Activated naive CD8-positive, alpha-beta T cell treated with anti-CD3 and anti-CD28 coated beads for 36 hours (primary cell): ENCODE measurements around the gene MRNIP. TPM values are rescaled to one million over a fixed set of nuclear protein-coding genes. Genes with fewer than 3 reads are reported as not detected.

Source experiments
- DNase-seq: peaks from one replicate; pipeline ENCODE4 v3.0.0; 2021
- H3K27ac Mint-ChIP-seq: one replicate; pipeline ENCODE4 v1.8.0; 2022; ENCODE audit warnings: mild to moderate bottlenecking, moderate library complexity, mixed read lengths
- H3K27me3 Mint-ChIP-seq: one replicate; pipeline ENCODE4 v1.8.0; 2022; ENCODE audit warnings: mild to moderate bottlenecking, mixed read lengths
- H3K36me3 Mint-ChIP-seq: one replicate; pipeline ENCODE4 v1.8.0; 2021; ENCODE audit warnings: mild to moderate bottlenecking, mixed read lengths
- H3K4me1 Mint-ChIP-seq: one replicate; pipeline ENCODE4 v1.8.0; 2021; ENCODE audit warnings: mixed read lengths
- H3K4me3 Mint-ChIP-seq: one replicate; pipeline ENCODE4 v1.8.0; 2022; ENCODE audit warnings: mild to moderate bottlenecking, moderate library complexity, mixed read lengths
- H3K9me3 Mint-ChIP-seq: one replicate; pipeline ENCODE4 v1.8.0; 2022; ENCODE audit warnings: mixed read lengths
- total RNA-seq, 2 experiments: library from RNA; stranded (reverse); gene quantifications; one replicate each; pipeline ENCODE4 v1.2.3, GENCODE V29; 2021

The MRNIP gene
- total RNA-seq, 2 experiments from 2014 or later: 12.3 to 13.9 TPM

GRCh38 chr5:179893958-179894895 is 35.6 kb upstream of the MRNIP start:
- no peaks in the 10 kb centered on the region for H3K27me3 Mint-ChIP-seq
- no peak for DNase-seq
- peaks cover 18% of the 10 kb centered on the region for H3K36me3 Mint-ChIP-seq
- H3K4me1 Mint-ChIP-seq: no peaks in the 10 kb centered on the region
- H3K27ac Mint-ChIP-seq: no peak overlapping the region
- no peak overlapping the region for H3K4me3 Mint-ChIP-seq
- no peaks in the 10 kb centered on the region for H3K9me3 Mint-ChIP-seq

- H3K27me3 Mint-ChIP-seq: no peaks in the 10 kb centered on the region
- H3K4me3 Mint-ChIP-seq: no peak overlapping the region
- H3K36me3 Mint-ChIP-seq: peaks cover 16% of the 10 kb centered on the region
- no peak for DNase-seq
- no peaks in the 10 kb centered on the region for H3K9me3 Mint-ChIP-seq
- H3K27ac Mint-ChIP-seq: no peak overlapping the region
- H3K4me1 Mint-ChIP-seq: no peaks in the 10 kb centered on the region
Observed at GRCh38 chr5:179893076-179893957, 34.7 kb upstream of the MRNIP start.

DNA sequence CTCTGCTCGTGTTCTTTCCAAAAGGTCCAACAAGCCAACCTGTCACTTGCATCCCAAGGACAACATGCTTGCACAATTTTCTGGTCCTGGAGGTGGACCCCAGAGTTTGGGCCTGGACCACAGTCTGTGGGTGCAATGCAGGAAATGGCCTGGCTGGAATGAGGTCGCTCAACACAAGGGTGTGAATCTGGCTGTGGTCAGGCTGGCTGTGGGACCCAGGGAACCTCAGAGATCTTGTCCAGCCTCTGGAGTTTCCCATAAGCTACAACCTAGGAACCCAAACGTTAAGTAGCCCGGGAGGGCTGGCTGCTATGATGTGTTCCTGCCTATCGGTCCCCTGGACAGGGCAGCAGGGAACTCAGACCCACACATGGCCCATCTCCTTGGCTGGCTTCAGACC is 33.6 kb upstream of the MRNIP start:
- Mint-ChIP-seq H3K4me1 (no peaks in the 10 kb centered on the region), H3K4me3 (no peak overlapping the region), H3K27ac (no peak overlapping the region), H3K36me3 (peaks cover 17% of the 10 kb centered on the region), H3K27me3 (no peaks in the 10 kb centered on the region), H3K9me3 (no peaks in the 10 kb centered on the region)
- DNase-seq: no peak

DNA sequence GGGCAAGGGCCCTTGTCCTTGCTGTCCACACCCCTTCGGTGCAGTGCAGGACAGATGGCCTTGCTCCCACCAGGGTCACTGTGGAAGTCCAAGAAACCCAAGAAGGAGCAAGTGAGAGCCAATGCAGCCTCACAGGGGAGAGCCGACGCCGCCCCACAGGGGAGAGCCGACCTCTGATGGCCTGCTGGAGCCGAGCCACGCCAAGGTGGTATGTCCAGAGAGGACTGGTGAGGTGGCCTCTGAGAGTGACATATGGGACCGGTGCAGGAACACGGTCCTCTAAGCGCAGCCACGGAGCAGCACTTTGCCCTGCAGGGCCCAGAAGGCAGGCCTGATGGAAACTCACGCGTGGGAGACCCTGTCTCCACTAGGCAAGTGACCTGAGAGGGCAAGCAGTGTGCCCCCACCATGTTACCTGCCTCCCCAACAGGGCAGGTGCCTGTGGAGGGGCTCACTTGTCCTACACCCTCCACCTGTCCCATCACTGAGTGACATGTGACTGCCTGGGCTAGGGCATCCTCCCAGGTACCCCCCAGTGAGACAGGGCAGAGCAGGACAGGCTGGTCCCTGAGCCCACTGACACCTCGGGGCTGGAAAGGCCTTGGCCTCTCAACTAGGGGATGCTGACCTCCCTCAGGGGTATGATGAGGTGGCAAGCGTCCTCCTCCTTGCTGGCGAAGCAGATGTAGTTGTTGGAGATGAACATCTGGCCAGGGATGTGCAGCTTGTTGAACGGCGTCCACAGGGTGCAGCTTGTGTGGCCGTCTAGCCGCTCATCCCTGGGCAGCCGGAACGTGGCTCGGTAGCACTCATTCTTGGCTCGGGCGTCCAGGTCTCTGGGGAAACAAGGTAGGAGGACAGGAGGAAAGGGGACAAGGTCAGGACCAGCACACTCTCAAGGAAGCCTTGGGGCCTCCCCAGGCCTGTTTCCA is 32.4 kb upstream of the MRNIP start:
- Mint-ChIP-seq H3K27me3 (no peaks in the 10 kb centered on the region), H3K27ac (no peak overlapping the region), H3K9me3 (no peaks in the 10 kb centered on the region), H3K4me3 (no peak overlapping the region), H3K36me3 (peaks cover 29% of the 10 kb centered on the region), H3K4me1 (no peaks in the 10 kb centered on the region)
- DNase-seq: no peak

- H3K4me1 Mint-ChIP-seq: no peaks in the 10 kb centered on the region
- H3K9me3 Mint-ChIP-seq: no peaks in the 10 kb centered on the region
- H3K27me3 Mint-ChIP-seq: no peaks in the 10 kb centered on the region
- H3K27ac Mint-ChIP-seq: no peak overlapping the region
- DNase-seq: no peak
- H3K36me3 Mint-ChIP-seq: peaks cover 37% of the 10 kb centered on the region
- H3K4me3 Mint-ChIP-seq: no peak overlapping the region
Observed at GRCh38 chr5:179889885-179890284, 31.3 kb upstream of the MRNIP start.

GRCh38 chr5:179887802-179888201 is 29.2 kb upstream of the MRNIP start:
- Mint-ChIP-seq H3K27ac (no peak overlapping the region), H3K9me3 (peaks cover 12% of the 10 kb centered on the region), H3K36me3 (peaks cover 55% of the 10 kb centered on the region), H3K4me3 (no peak overlapping the region), H3K27me3 (no peaks in the 10 kb centered on the region), H3K4me1 (no peaks in the 10 kb centered on the region)
- DNase-seq: no peak

- Mint-ChIP-seq H3K27ac (no peak overlapping the region), H3K4me1 (no peaks in the 10 kb centered on the region), H3K27me3 (no peaks in the 10 kb centered on the region), H3K4me3 (no peak overlapping the region), H3K9me3 (peaks cover 12% of the 10 kb centered on the region), H3K36me3 (peaks cover 62% of the 10 kb centered on the region)
- no peak for DNase-seq
Observed at GRCh38 chr5:179887095-179887494, 28.5 kb upstream of the MRNIP start.

DNA sequence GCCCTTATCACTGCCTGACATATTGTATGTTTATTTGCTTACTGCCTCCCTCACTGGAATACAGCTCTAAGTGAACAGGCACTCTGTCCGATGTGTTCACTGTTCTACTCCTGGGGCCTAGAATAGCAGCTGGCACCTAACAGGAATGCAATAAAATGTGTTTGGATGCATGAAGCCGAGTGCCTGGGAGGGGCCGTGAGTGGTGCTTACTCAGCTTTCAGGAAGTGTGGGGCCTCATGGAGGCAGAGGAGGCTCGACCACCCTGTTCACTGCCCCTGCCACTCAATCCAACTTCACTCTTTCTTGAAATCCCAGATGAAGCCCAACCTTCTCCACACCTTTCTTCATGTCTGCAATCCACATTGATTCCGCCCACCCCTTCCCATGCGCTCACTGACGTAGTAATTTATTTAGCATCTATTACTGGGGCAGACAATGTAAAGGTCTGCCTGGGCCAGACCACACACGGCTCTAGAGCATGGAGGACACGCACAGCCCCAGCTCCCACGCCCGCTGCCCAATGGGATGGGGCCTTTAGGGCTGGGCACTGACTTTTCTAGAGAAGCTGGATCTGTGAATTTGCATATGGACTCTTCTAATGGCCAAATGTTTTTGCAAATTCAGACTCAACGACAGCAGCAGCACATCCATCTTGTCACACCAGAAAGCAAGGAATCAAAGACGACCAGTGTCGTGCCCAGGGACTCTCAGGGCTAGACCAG is 27.7 kb upstream of the MRNIP start:
- no peak for DNase-seq
- Mint-ChIP-seq H3K36me3 (peaks cover 66% of the 10 kb centered on the region), H3K4me1 (no peaks in the 10 kb centered on the region), H3K27me3 (no peaks in the 10 kb centered on the region), H3K9me3 (peaks cover 12% of the 10 kb centered on the region), H3K27ac (no peak overlapping the region), H3K4me3 (no peak overlapping the region)

GRCh38 chr5:179885491-179886090 is 27.0 kb upstream of the MRNIP start:
- Mint-ChIP-seq H3K27ac (no peak overlapping the region), H3K4me3 (no peak overlapping the region), H3K27me3 (no peaks in the 10 kb centered on the region), H3K4me1 (no peaks in the 10 kb centered on the region), H3K9me3 (peaks cover 12% of the 10 kb centered on the region), H3K36me3 (peaks cover 66% of the 10 kb centered on the region)
- DNase-seq: no peak

DNA sequence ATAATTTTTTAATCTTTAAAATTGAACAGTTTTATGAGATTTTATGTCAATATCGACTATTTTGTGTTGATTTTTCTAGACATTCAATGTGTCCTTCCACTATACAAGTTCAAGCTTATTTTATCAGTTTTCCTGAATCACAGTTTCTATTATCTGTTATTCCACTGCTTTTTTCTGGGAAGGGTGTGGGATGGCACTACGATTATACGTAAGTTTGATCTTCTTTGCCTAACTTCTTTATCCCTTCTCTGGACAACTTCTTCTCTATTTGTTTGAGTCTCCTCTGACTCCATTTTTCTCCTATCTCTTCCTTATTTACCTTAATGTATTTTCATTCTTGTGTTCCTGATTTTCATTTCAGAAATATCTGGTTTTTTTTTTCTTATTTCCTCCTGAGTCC is 24.5 kb upstream of the MRNIP start:
- H3K4me1 Mint-ChIP-seq: no peaks in the 10 kb centered on the region
- H3K27ac Mint-ChIP-seq: no peak overlapping the region
- H3K9me3 Mint-ChIP-seq: peaks cover 12% of the 10 kb centered on the region
- peaks cover 59% of the 10 kb centered on the region for H3K36me3 Mint-ChIP-seq
- H3K27me3 Mint-ChIP-seq: no peaks in the 10 kb centered on the region
- no peak for DNase-seq
- H3K4me3 Mint-ChIP-seq: no peak overlapping the region

DNA sequence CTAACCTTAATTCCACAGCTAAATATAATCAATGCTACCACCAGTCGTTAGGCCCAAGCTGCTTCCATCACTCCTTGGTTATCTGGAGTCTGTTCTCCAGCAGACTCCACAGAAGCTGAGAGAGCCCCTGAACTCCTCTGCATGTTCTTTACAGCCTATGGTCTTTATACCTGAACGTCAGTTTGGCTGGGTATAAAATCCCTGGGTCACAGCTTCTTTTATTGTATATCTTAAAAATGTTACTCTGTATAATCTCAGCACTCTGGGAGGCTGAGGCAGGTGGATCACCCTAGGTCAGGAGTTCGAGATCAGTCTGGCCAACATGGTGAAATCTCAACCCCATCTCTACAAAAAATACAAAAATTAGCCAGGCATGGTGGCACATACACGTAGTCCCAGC is 23.7 kb upstream of the MRNIP start:
- Mint-ChIP-seq H3K4me3 (no peak overlapping the region), H3K27me3 (no peaks in the 10 kb centered on the region), H3K9me3 (peaks cover 12% of the 10 kb centered on the region), H3K4me1 (no peaks in the 10 kb centered on the region), H3K36me3 (peaks cover 56% of the 10 kb centered on the region), H3K27ac (no peak overlapping the region)
- no peak for DNase-seq

GRCh38 chr5:179880848-179881590 is 22.4 kb upstream of the MRNIP start:
- Mint-ChIP-seq H3K36me3 (peaks cover 45% of the 10 kb centered on the region), H3K4me1 (no peaks in the 10 kb centered on the region), H3K27me3 (no peaks in the 10 kb centered on the region), H3K4me3 (no peak overlapping the region), H3K9me3 (peaks cover 12% of the 10 kb centered on the region), H3K27ac (no peak overlapping the region)
- DNase-seq: no peak

- no peak overlapping the region for H3K27ac Mint-ChIP-seq
- no peak overlapping the region for H3K4me3 Mint-ChIP-seq
- H3K36me3 Mint-ChIP-seq: peaks cover 37% of the 10 kb centered on the region
- H3K27me3 Mint-ChIP-seq: no peaks in the 10 kb centered on the region
- H3K4me1 Mint-ChIP-seq: no peaks in the 10 kb centered on the region
- no peak for DNase-seq
- peaks cover 12% of the 10 kb centered on the region for H3K9me3 Mint-ChIP-seq
Observed at GRCh38 chr5:179880066-179880650, 21.5 kb upstream of the MRNIP start.
